OCI-LY3 (cell line): Measurements from ENCODE around the gene GULP1.

Source experiments
- H2AFZ ChIP-seq: fragments of 200-600, 300-600 bp; shearing (Covaris generic); 2 replicates; pipeline ENCODE4 v1.6.0; 2014; ENCODE audit warnings: antibody characterized with exemption, low read depth, low read length
- H3K27ac ChIP-seq: fragments of 200-600, 300-600 bp; sonication (generic); 2 replicates; pipeline ENCODE4 v1.5.1; 2014; ENCODE audit warnings: mild to moderate bottlenecking, low read length, moderate library complexity, mixed read lengths
- H3K27me3 ChIP-seq: fragments of 200-600, 300-600 bp; sonication (generic); 2 replicates; pipeline ENCODE4 v1.6.1; 2014; ENCODE audit warnings: low read depth, low read length, mixed read lengths
- H3K36me3 ChIP-seq: fragments of 200-600, 300-600 bp; sonication (generic); replicated peaks from 2 replicates; pipeline ENCODE3; 2014; ENCODE audit warnings: low read depth, low read length, mixed read lengths
- H3K4me1 ChIP-seq: fragments of 300-600, 200-600 bp; sonication (generic); 2 replicates; pipeline ENCODE4 v1.6.1; 2014; ENCODE audit warnings: low read length, mixed read lengths
- H3K4me2 ChIP-seq: fragments of 200-600, 300-600 bp; sonication (generic); 2 replicates; pipeline ENCODE4 v1.6.1; 2014; ENCODE audit warnings: low read length, mixed read lengths
- H3K4me3 ChIP-seq: fragments of 300-600, 200-600 bp; sonication (generic); 2 replicates; pipeline ENCODE4 v1.5.1; 2014; ENCODE audit warnings: antibody characterized with exemption, mild to moderate bottlenecking, low read length, moderate library complexity
- H3K79me2 ChIP-seq: fragments of 300-600, 200-600 bp; shearing (Covaris generic); 2 replicates; pipeline ENCODE4 v1.6.1; 2014; ENCODE audit warnings: mild to moderate bottlenecking, low read length, mixed read lengths
- H3K9ac ChIP-seq: fragments of 300-600, 200-600 bp; shearing (Covaris generic); 2 replicates; pipeline ENCODE4 v1.6.0; 2014; ENCODE audit warnings: mild to moderate bottlenecking, low read length, moderate library complexity
- H3K9me3 ChIP-seq: fragments of 200-600, 300-600 bp; shearing (Covaris generic); 2 replicates; pipeline ENCODE4 v1.6.1; 2014; ENCODE audit warnings: low read length, mixed read lengths; ENCODE audit not compliant: insufficient read depth
- H4K20me1 ChIP-seq: fragments of 200-600, 300-600 bp; sonication (generic); 2 replicates; pipeline ENCODE4 v1.6.1; 2016; ENCODE audit warnings: low read length, mixed read lengths; ENCODE audit not compliant: insufficient read depth
- CTCF ChIP-seq: fragments of 200-600, 300-600 bp; sonication (generic); IDR thresholded peaks from 2 replicates; pipeline ENCODE4 v1.5.1; 2014; ENCODE audit warnings: antibody characterized with exemption, low read length, low read depth
- EZH2phosphoT487 ChIP-seq: fragments of 200-600 bp; shearing (Covaris generic); IDR thresholded peaks from 2 replicates; pipeline ENCODE4 v1.6.1; 2018; ENCODE audit warnings: antibody characterized with exemption, mixed run types, low read depth

GULP1 gene

DNA sequence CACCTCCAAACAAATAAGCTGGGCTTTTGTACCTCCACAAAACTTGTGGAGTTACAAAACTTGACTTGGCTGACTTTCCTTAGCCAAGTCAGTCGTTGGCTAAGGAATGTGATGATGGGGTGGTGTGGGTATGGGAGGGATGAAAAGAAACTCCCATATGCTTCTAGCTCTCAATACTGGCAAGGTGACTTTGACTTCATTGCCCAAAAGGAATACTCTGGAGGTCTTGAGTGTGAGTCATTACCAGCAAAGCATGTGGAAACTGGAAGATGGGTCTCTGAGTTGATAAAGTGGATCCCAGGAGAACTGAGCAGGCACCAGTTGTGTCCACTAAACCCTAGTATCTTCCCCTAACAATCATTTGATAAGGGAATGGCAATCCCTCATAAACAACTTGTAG lies 226.7 kb downstream of the GULP1 start:
- H3K27ac ChIP-seq, result no peak overlapping the region
- H3K9ac ChIP-seq, result no peak overlapping the region
- no peaks in the 10 kb centered on the region for H3K79me2 ChIP-seq
- TF ChIP-seq EZH2phosphoT487, result no peak
- no peak for TF ChIP-seq CTCF
- H4K20me1 ChIP-seq, result no peaks in the 10 kb centered on the region
- H3K27me3 ChIP-seq, result no peaks in the 10 kb centered on the region
- H3K4me2 ChIP-seq, result no peak overlapping the region
- H3K4me1 ChIP-seq, result no peaks in the 10 kb centered on the region
- no peak overlapping the region for H3K4me3 ChIP-seq
- H2AFZ ChIP-seq, result peak overlapping the region; percentile 55; the same call in 1 of the 2 replicates
- no peaks in the 10 kb centered on the region for H3K9me3 ChIP-seq
- H3K36me3 ChIP-seq, result no peaks in the 10 kb centered on the region

- Histone ChIP-seq H3K36me3 (no peaks in the 10 kb centered on the region), H3K9me3 (no peaks in the 10 kb centered on the region), H3K4me2 (no peak overlapping the region), H2AFZ (no peak overlapping the region), H4K20me1 (no peaks in the 10 kb centered on the region), H3K9ac (no peak overlapping the region), H3K27me3 (no peaks in the 10 kb centered on the region), H3K4me3 (no peak overlapping the region), H3K4me1 (no peaks in the 10 kb centered on the region), H3K79me2 (no peaks in the 10 kb centered on the region), H3K27ac (no peak overlapping the region)
- TF ChIP-seq EZH2phosphoT487 (no peak), CTCF (no peak)
These were observed 227.5 kb downstream of the GULP1 start for GRCh38 chr2:188519136-188519535.

DNA sequence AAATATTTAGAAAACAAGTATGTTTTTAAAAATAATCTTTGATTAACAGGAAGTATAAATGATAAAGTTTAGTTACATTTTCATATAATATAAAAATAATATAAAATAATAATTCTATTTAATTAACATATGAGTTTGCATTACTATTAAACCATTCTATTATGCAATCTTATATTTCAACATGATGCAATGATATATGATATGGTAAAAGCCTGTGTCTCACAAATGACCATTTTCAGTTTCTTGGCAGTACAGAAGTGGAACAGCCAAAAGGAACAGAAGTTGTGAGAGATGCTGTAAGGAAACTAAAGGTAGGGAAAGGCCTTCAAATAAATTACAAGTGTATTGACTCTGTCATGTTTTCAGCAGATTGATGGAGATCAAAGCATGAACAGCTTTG lies 230.8 kb downstream of the GULP1 start:
- no peak overlapping the region for H2AFZ ChIP-seq
- H3K27me3 ChIP-seq, result no peaks in the 10 kb centered on the region
- TF ChIP-seq CTCF (no peak), EZH2phosphoT487 (no peak)
- H4K20me1 ChIP-seq, result no peaks in the 10 kb centered on the region
- H3K4me2 ChIP-seq, result no peak overlapping the region
- no peak overlapping the region for H3K4me3 ChIP-seq
- no peak overlapping the region for H3K9ac ChIP-seq
- H3K27ac ChIP-seq, result no peak overlapping the region
- no peaks in the 10 kb centered on the region for H3K79me2 ChIP-seq
- H3K36me3 ChIP-seq, result no peaks in the 10 kb centered on the region
- H3K4me1 ChIP-seq, result no peaks in the 10 kb centered on the region
- no peaks in the 10 kb centered on the region for H3K9me3 ChIP-seq

GRCh38 chr2:188523919-188524318 lies 232.2 kb downstream of the GULP1 start:
- Histone ChIP-seq H3K9me3 (no peaks in the 10 kb centered on the region), H3K27me3 (no peaks in the 10 kb centered on the region), H2AFZ (no peak overlapping the region), H4K20me1 (no peaks in the 10 kb centered on the region), H3K4me2 (no peak overlapping the region), H3K36me3 (no peaks in the 10 kb centered on the region), H3K9ac (no peak overlapping the region), H3K79me2 (no peaks in the 10 kb centered on the region), H3K4me3 (no peak overlapping the region), H3K27ac (no peak overlapping the region), H3K4me1 (no peaks in the 10 kb centered on the region)
- no peak for TF ChIP-seq CTCF
- TF ChIP-seq EZH2phosphoT487, result no peak
